Fibroblast of lung (primary cell): ENCODE data around the gene RNASE2. TPM values are rescaled to one million over a fixed set of nuclear protein-coding genes. Genes with fewer than 3 reads are reported as not detected.
"Not testable (repeated sequence)": the region's sequence is repeated elsewhere in the genome, so short reads cannot be mapped to it uniquely, and the experiment has no call there.

ENCODE experiments used
- DNase-seq, 2 donors: peaks; one replicate each; pipeline versions ENCODE4 v3.0.0 to v3.0.0-alpha.2; 2010; ENCODE audit warnings: low read depth in 2 of 2
- H2AFZ ChIP-seq: 2 replicates; pipeline ENCODE4 v1.5.1; 2012; ENCODE audit warnings: low read length, control low read depth, inconsistent platforms
- H3K27ac ChIP-seq: 2 replicates; pipeline ENCODE4 v1.5.1; 2011; ENCODE audit warnings: low read length, control low read depth; ENCODE audit not compliant: insufficient read depth
- H3K27me3 ChIP-seq: 2 replicates; pipeline ENCODE4 v1.5.1; 2011; ENCODE audit warnings: mild to moderate bottlenecking, low read length; ENCODE audit not compliant: control insufficient read depth, insufficient read depth
- H3K36me3 ChIP-seq: 2 replicates; pipeline ENCODE4 v1.5.1; 2011; ENCODE audit warnings: low read length; ENCODE audit not compliant: control insufficient read depth, insufficient read depth
- H3K4me1 ChIP-seq: 2 replicates; pipeline ENCODE4 v1.5.1; 2011; ENCODE audit warnings: low read length; ENCODE audit not compliant: control insufficient read depth, insufficient read depth; ENCODE audit errors: extremely low read depth
- H3K4me2 ChIP-seq: 2 replicates; pipeline ENCODE4 v1.5.1; 2011; ENCODE audit warnings: low read length, control low read depth; ENCODE audit not compliant: insufficient read depth; ENCODE audit errors: extremely low read depth
- H3K4me3 ChIP-seq, 4 experiments: fragments of 200-600 bp in 1 of 4; sonication (generic) in 1 of 4; replicated peaks in 1 of 4; 2 replicates each; pipeline ENCODE4 v1.5.1; 2011 to 2016; ENCODE audit warnings: low read length in 4 of 4, low read depth in 3 of 4, mild to moderate bottlenecking in 3 of 4, control low read depth in 2 of 4, inconsistent platforms in 1 of 4, mixed read lengths in 1 of 4; ENCODE audit not compliant: insufficient read depth in 1 of 4; ENCODE audit errors: control extremely low read depth in 1 of 4
- H3K79me2 ChIP-seq: 2 replicates; pipeline ENCODE4 v1.5.1; 2012; ENCODE audit warnings: mild to moderate bottlenecking, low read length, inconsistent platforms; ENCODE audit not compliant: control insufficient read depth, insufficient read depth
- H3K9ac ChIP-seq: 2 replicates; pipeline ENCODE4 v1.5.1; 2011; ENCODE audit warnings: mild to moderate bottlenecking, low read length, control low read depth; ENCODE audit not compliant: insufficient read depth
- H3K9me3 ChIP-seq: 2 replicates; pipeline ENCODE4 v1.5.1; 2012; ENCODE audit warnings: low read depth, low read length; ENCODE audit not compliant: control insufficient read depth, insufficient read depth
- H4K20me1 ChIP-seq: 2 replicates; pipeline ENCODE4 v1.5.1; 2011; ENCODE audit warnings: low read length; ENCODE audit not compliant: control insufficient read depth, insufficient read depth; ENCODE audit errors: extremely low read depth
- EZH2 ChIP-seq: IDR thresholded peaks from 2 replicates; pipeline ENCODE4 v1.5.1; 2012; ENCODE audit warnings: low read length, control low read depth, mild to moderate bottlenecking; ENCODE audit errors: missing control alignments
- polyA minus RNA-seq: library from RNA; depleted of rRNA, polyadenylated mRNA; stranded (reverse); fragments of >200 nt; gene quantifications from 2 replicates; pipeline ENCODE4 v1.2.3, GENCODE V29; 2011; ENCODE audit warnings: low replicate concordance
- polyA plus RNA-seq, 2 donors: library from polyadenylated mRNA; depleted of rRNA in 1 of 2; stranded (reverse) in 1 of 2; unstranded in 1 of 2; fragments of >200 nt; gene quantifications; 2 replicates each; pipeline ENCODE4 v1.2.1, GENCODE V29; 2011 to 2012; ENCODE audit warnings: missing spikeins in 1 of 2
- total RNA-seq: library from RNA; depleted of rRNA; stranded (reverse); fragments of >200 nt; gene quantifications from 2 replicates; pipeline ENCODE4 v1.2.1, GENCODE V29; 2014
- TF ChIP-seq, protein P1 (sequence below), 2 donors: IDR thresholded peaks in 1 of 2; conservative IDR thresholded peaks in 1 of 2; 1 replicate in 1 of 2; 2 replicates in 1 of 2; pipeline ENCODE4 v1.5.1; 2011 to 2012; ENCODE audit warnings: low read length in 2 of 2, control low read depth in 1 of 2, inconsistent platforms in 1 of 2, low read depth in 1 of 2, mild to moderate bottlenecking in 1 of 2

RNASE2 gene
- total RNA-seq (not detected in 2 replicates), polyA plus RNA-seq (not detected in 2 replicates), polyA minus RNA-seq (not detected in 2 replicates)
- polyA plus RNA-seq (2012) = not detected in 2 replicates

DNA sequence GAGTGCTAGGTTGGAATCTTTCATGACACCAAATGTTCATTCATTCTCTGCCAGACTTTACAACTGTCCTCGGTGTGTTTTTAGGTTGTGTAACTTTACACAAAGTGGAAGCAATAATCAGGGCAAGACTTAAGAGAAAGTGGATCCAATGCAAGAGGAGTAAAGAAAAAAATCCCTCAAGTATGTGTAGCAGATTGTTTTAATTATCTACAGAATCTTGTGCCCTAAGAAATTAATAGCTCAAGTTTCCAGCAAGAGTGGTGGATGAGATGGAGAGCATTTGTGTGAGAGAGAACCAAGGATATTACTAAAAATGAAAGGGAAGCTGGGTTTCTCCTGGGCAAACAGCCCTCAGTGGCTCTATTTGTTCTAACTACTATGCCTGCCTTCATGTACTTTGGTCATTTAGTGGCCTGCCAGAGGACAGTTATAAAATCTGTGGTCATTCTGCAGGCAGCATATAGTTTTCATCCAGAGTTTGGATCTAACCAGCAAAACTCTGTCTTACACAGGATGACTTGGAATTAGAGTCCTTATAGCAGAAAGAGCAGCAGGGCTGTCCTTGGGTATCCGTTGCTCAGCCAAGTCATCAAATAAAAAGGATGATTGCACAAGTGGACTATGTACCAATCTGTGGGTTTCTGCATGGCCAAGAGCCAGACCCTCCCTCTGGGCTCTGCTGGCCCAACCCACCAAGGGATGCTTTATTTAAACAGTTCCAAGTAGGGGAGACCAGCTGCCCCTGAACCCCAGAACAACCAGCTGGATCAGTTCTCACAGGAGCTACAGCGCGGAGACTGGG is at the start of gene RNASE2:
Gene RNASE2, plus strand, starts transcription at position 752 of the 802 bp plus-strand sequence. CDS start 285 bp downstream, outside the sequence.
- DNase-seq, H3K4me2 ChIP-seq, H3K9ac ChIP-seq: not testable (repeated sequence)

DNA sequence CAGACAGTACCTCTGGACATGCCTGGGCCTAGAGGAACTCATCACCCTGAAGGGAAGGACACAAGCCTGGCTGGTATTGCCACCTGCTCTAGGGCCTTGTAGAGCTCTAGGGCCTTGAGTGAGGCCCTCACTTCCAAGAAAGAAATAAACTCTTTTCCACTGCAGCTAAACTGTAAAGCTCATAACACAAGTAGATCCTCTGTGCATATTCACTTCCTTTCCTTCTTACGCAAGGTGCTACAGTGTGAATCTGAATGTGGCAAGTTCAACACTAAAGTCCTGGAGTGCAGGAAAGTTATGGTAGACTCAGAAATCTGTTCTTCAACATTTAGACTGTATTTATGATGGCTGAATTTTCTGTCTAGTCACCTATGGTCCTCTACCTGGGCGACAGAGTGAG is 49.6 kb upstream of the RNASE2 start:
- H3K36me3 ChIP-seq = no peaks in the 10 kb centered on the region
- H3K27me3 ChIP-seq = no peaks in the 10 kb centered on the region
- TF ChIP-seq, protein P1, sequence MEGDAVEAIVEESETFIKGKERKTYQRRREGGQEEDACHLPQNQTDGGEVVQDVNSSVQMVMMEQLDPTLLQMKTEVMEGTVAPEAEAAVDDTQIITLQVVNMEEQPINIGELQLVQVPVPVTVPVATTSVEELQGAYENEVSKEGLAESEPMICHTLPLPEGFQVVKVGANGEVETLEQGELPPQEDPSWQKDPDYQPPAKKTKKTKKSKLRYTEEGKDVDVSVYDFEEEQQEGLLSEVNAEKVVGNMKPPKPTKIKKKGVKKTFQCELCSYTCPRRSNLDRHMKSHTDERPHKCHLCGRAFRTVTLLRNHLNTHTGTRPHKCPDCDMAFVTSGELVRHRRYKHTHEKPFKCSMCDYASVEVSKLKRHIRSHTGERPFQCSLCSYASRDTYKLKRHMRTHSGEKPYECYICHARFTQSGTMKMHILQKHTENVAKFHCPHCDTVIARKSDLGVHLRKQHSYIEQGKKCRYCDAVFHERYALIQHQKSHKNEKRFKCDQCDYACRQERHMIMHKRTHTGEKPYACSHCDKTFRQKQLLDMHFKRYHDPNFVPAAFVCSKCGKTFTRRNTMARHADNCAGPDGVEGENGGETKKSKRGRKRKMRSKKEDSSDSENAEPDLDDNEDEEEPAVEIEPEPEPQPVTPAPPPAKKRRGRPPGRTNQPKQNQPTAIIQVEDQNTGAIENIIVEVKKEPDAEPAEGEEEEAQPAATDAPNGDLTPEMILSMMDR (conservative IDR thresholded peaks at IDR 0.05 in 1 of 2, IDR thresholded peaks at IDR 0.05 in 1 of 2; ENCODE audit: low read depth in 1 of 2, low read length in 2 of 2) = no peak
- no peak for TF ChIP-seq EZH2
- no peak overlapping the region for H2AFZ ChIP-seq
- H3K4me3 ChIP-seq = no peak overlapping the region
- no peaks in the 10 kb centered on the region for H3K9me3 ChIP-seq
- DNase-seq = no peak
- no peak overlapping the region for H3K9ac ChIP-seq
- H3K79me2 ChIP-seq = no peaks in the 10 kb centered on the region
- no peak overlapping the region for H3K27ac ChIP-seq
- no peaks in the 10 kb centered on the region for H3K4me1 ChIP-seq
- H4K20me1 ChIP-seq = no peaks in the 10 kb centered on the region
- no peak overlapping the region for H3K4me2 ChIP-seq

More for the DNA sequence above, at the start of gene RNASE2:
- H3K79me2 ChIP-seq, H3K27me3 ChIP-seq, H3K4me3 ChIP-seq, H3K27ac ChIP-seq, H2AFZ ChIP-seq, H3K9me3 ChIP-seq, H3K36me3 ChIP-seq, H4K20me1 ChIP-seq, H3K4me1 ChIP-seq: not testable (repeated sequence)

DNA sequence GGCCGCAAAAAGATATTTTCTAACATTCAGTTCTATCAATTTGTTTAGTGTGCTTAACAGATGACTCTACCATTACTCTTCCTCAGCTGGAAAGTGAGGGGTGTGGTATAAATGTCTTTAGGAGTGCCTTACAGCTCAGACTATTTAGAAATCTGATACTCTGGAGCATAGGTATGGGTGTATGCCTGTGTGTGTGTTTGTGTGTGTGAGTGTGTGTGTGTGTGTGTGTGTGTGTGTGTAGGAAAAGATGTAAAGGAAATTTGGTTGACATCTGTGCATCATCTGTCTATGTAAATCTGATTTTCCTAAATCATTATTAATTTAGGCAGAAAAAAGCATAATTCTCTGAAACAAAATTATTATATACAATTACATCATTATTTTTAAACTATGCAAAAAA is 48.1 kb upstream of the RNASE2 start:
- H4K20me1 ChIP-seq = no peaks in the 10 kb centered on the region
- DNase-seq = no peak
- no peak overlapping the region for H3K9ac ChIP-seq
- no peaks in the 10 kb centered on the region for H3K79me2 ChIP-seq
- no peaks in the 10 kb centered on the region for H3K9me3 ChIP-seq
- no peak overlapping the region for H3K4me3 ChIP-seq
- no peaks in the 10 kb centered on the region for H3K36me3 ChIP-seq
- no peaks in the 10 kb centered on the region for H3K4me1 ChIP-seq
- H3K27me3 ChIP-seq = no peaks in the 10 kb centered on the region
- no peak overlapping the region for H3K4me2 ChIP-seq
- H2AFZ ChIP-seq = no peak overlapping the region
- no peak for TF ChIP-seq EZH2
- TF ChIP-seq, protein P1 (conservative IDR thresholded peaks at IDR 0.05 in 1 of 2, IDR thresholded peaks at IDR 0.05 in 1 of 2; ENCODE audit: low read depth in 1 of 2, low read length in 2 of 2) = no peak
- H3K27ac ChIP-seq = no peak overlapping the region

DNA sequence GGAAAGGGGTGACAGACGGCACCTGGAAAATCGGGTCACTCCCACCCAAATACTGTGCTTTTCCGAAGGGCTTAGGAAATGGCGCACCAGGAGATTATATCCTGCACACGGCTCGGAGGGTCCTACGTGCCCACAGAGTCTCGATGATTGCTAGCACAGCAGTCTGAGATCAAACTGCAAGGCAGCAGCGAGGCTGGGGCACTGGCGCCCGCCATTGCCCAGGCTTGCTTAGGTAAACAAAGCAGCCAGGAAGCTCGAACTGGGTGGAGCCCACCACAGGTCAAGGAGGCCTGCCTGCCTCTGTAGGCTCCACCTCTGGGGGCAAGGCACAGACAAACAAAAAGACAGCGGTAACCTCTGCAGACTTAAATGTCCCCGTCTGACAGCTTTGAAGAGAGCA is 44.5 kb upstream of the RNASE2 start:
- not testable (repeated sequence) for H2AFZ ChIP-seq, H3K79me2 ChIP-seq, H4K20me1 ChIP-seq, H3K27me3 ChIP-seq, H3K4me1 ChIP-seq, H3K4me3 ChIP-seq, H3K9me3 ChIP-seq, H3K9ac ChIP-seq, DNase-seq, H3K27ac ChIP-seq, H3K36me3 ChIP-seq, H3K4me2 ChIP-seq

DNA sequence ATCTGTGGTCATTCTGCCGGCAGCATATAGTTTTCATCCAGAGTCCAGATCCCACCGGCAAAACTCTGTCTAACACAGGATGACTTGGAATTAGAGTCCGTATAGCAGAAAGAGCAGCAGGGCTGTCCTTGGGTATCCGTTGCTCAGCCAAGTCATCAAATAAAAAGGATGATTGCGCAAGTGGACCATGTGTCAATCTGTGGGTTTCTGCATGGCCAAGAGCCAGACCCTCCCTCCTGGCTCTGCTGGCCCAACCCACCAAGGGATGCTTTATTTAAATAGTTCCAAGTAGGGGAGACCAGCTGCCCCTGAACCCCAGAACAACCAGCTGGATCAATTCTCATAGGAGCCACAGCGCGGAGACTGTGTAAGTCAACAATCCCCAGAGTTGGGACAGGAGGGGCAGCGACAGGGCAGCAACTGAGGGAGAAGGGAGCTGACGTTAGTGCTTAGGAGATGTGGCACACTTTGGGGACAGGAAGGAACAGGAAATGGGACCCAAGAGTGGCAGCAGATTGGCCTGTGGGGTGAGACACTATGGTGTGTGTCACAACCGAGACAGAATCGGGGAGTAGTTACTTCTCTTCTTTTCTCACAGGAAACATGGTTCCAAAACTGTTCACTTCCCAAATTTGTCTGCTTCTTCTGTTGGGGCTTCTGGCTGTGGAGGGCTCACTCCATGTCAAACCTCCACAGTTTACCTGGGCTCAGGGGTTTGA is 36.1 kb upstream of the RNASE2 start:
- not testable (repeated sequence) for DNase-seq, H3K4me2 ChIP-seq, H3K27ac ChIP-seq, H2AFZ ChIP-seq, H3K9me3 ChIP-seq, H3K4me1 ChIP-seq, H3K36me3 ChIP-seq, H3K4me3 ChIP-seq, H4K20me1 ChIP-seq, H3K27me3 ChIP-seq, H3K9ac ChIP-seq, H3K79me2 ChIP-seq
